Omental fat pad (tissue), 4 donors: ENCODE results near the gene DMGDH. TPM values are rescaled to one million over a fixed set of nuclear protein-coding genes. Genes with fewer than 3 reads are reported as not detected.

Experiments used
- ATAC-seq: fragments of 150-250 bp; one replicate; pipeline ENCODE4 v1.9.1; 2016; ENCODE audit warnings: mild to moderate bottlenecking, moderate library complexity; ENCODE audit not compliant: low FRiP score
- DNase-seq: peaks from one replicate; pipeline ENCODE4 v3.0.0-alpha.2; 2019; ENCODE audit warnings: low spot score
- CTCF ChIP-seq, 3 donors: fragments of 450-650 bp; IDR thresholded peaks; one replicate each; pipeline ENCODE4 v1.5.1; 2016 to 2017; ENCODE audit warnings: antibody characterized with exemption in 3 of 3, mild to moderate bottlenecking in 3 of 3, moderate library complexity in 2 of 3
- total RNA-seq, 4 donors: library from RNA; depleted of rRNA; stranded (reverse); fragments of >200 nt; gene quantifications; one replicate each; pipeline ENCODE4 v1.1.0, GENCODE V29; 2016

DMGDH gene
- total RNA-seq, 4 donors from 2014 or later = 2.8 to 13.9 (median 4.4) TPM

GRCh38 chr5:79005936-79006631, 63.4 kb downstream of the DMGDH start:
- no peak for DNase-seq
- TF ChIP-seq CTCF (IDR thresholded peaks at IDR 0.05) = no peak
- no peak for ATAC-seq

- ATAC-seq = no peak
- TF ChIP-seq CTCF (IDR thresholded peaks at IDR 0.05) = no peak
Observed at GRCh38 chr5:79005151-79005550, 64.3 kb downstream of the DMGDH start.

GRCh38 chr5:79002374-79002773, 67.1 kb downstream of the DMGDH start:
- no peak for TF ChIP-seq CTCF (IDR thresholded peaks at IDR 0.05)
- no peak for ATAC-seq
- no peak for DNase-seq

More at GRCh38 chr5:79005151-79005550, 64.3 kb downstream of the DMGDH start:
- DNase-seq = no peak

- ATAC-seq (no peak), DNase-seq (no peak)
- TF ChIP-seq CTCF (IDR thresholded peaks at IDR 0.05) = no peak
Observed at GRCh38 chr5:79001471-79001870, 68.0 kb downstream of the DMGDH start.

GRCh38 chr5:78997090-78997489, 72.4 kb downstream of the DMGDH start:
- DNase-seq = no peak
- no peak for TF ChIP-seq CTCF (IDR thresholded peaks at IDR 0.05)
- ATAC-seq = no peak

- DNase-seq (no peak), ATAC-seq (no peak)
- TF ChIP-seq CTCF (IDR thresholded peaks at IDR 0.05) = no peak
Observed at GRCh38 chr5:78995521-78996007, 73.9 kb downstream of the DMGDH start.

- no peak for TF ChIP-seq CTCF (IDR thresholded peaks at IDR 0.05)
- no peak for ATAC-seq
- no peak for DNase-seq
Observed at GRCh38 chr5:78993165-78993564, 76.3 kb downstream of the DMGDH start.
